HepG2 (cell line): Measurements from ENCODE around the gene DNPH1. TPM values are rescaled to one million over a fixed set of nuclear protein-coding genes. Genes with fewer than 3 reads are reported as not detected.

ENCODE experiments used
- CEBPG ChIP-seq: IDR thresholded peaks from 2 replicates; pipeline ENCODE4 v1.6.1; 2016
- ETV6 ChIP-seq: sonication (generic); formaldehyde crosslinking; conservative IDR thresholded peaks from 2 replicates; pipeline ENCODE4 v1.4.0; 2020; ENCODE audit warnings: missing genetic modification reagents
- GFI1 ChIP-seq: sonication (generic); formaldehyde crosslinking; IDR thresholded peaks from 2 replicates; pipeline ENCODE4 v1.5.0; 2020; ENCODE audit warnings: missing genetic modification reagents, mild to moderate bottlenecking, borderline replicate concordance
- MTA3 ChIP-seq: sonication (generic); formaldehyde crosslinking; IDR thresholded peaks from 2 replicates; pipeline ENCODE4 v1.4.0; 2020; ENCODE audit warnings: missing genetic modification reagents
- NFAT5 ChIP-seq: sonication (generic); formaldehyde crosslinking; IDR thresholded peaks from 2 replicates; pipeline ENCODE4 v1.4.0; 2020; ENCODE audit warnings: missing genetic modification reagents
- NR1H2 ChIP-seq: sonication (generic); formaldehyde crosslinking; IDR thresholded peaks from 2 replicates; pipeline ENCODE4 v1.8.1; 2022; ENCODE audit warnings: low read depth, missing genetic modification reagents, borderline replicate concordance
- RXRB ChIP-seq: IDR thresholded peaks from 2 replicates; pipeline ENCODE4 v1.6.1; 2016; ENCODE audit warnings: borderline replicate concordance, missing genetic modification reagents, missing compliant biosample characterization
- SAP130 ChIP-seq: IDR thresholded peaks from 2 replicates; pipeline ENCODE4 v1.6.1; 2016; ENCODE audit warnings: low read depth
- SMAD9 ChIP-seq: sonication (generic); formaldehyde crosslinking; IDR thresholded peaks from 2 replicates; pipeline ENCODE4 v1.5.1; 2020; ENCODE audit warnings: mild to moderate bottlenecking, missing genetic modification reagents
- SNAPC4 ChIP-seq: sonication (generic); formaldehyde crosslinking; IDR thresholded peaks from 2 replicates; pipeline ENCODE4 v1.4.0; 2020; ENCODE audit warnings: mild to moderate bottlenecking, missing genetic modification reagents
- STAT6 ChIP-seq: sonication (generic); formaldehyde crosslinking; IDR thresholded peaks from 2 replicates; pipeline ENCODE4 v1.4.0; 2020; ENCODE audit warnings: missing genetic modification reagents, mild to moderate bottlenecking, borderline replicate concordance
- YEATS2 ChIP-seq: sonication (generic); formaldehyde crosslinking; IDR thresholded peaks from 2 replicates; pipeline ENCODE4 v1.4.0; 2020; ENCODE audit warnings: missing genetic modification reagents, borderline replicate concordance
- ZNF569 ChIP-seq: sonication (generic); formaldehyde crosslinking; IDR thresholded peaks from 2 replicates; pipeline ENCODE4 v1.5.0; 2020; ENCODE audit warnings: mild to moderate bottlenecking, missing genetic modification reagents, moderate library complexity, borderline replicate concordance
- polyA plus RNA-seq, 8 experiments: library from polyadenylated mRNA; depleted of rRNA in 3 of 8; stranded (reverse) in 7 of 8; unstranded in 1 of 8; fragments of >200 nt; fragmentation: Illumina TruSeq in 4 of 8; extraction: Trizol in 4 of 8; gene quantifications; 2 replicates each; pipeline versions ENCODE4 v1.2.1 to v1.2.3, GENCODE V29; 2011 to 2016; ENCODE audit warnings: low read depth in 4 of 8, missing spikeins in 1 of 8, mixed read lengths in 1 of 8; ENCODE audit not compliant: insufficient read depth in 1 of 8
- total RNA-seq, 5 experiments: library from RNA; depleted of rRNA; stranded (reverse); fragments of >200 nt; fragmentation: Illumina TruSeq; extraction: Trizol; gene quantifications; 2 replicates each; pipeline ENCODE4 v1.2.3, GENCODE V29; 2016; ENCODE audit warnings: low read depth in 1 of 5

DNPH1 gene
- total and polyA plus RNA-seq, 2 of the 13 experiments (the other 11 are each of a cell fraction or from before 2014, with no cell fraction given) = 56.5 to 75.1 TPM

GRCh38 chr6:43267619-43268354 lies 38.5 kb upstream of the DNPH1 start (continued):
- TF ChIP-seq GFI1 (CRISPR knock-in tag) (peak; percentile 98), SAP130 (CRISPR knock-in tag) (peak; percentile 99), RXRB (peak; percentile 100), NR1H2 (CRISPR knock-in tag) (peak; percentile 97; the same call in 1 of the 2 replicates), MTA3 (no peak), SNAPC4 (CRISPR knock-in tag) (peak; percentile 92; the same call in 1 of the 2 replicates), ZNF569 (CRISPR knock-in tag) (peak; percentile 97; the same call in 1 of the 2 replicates), YEATS2 (CRISPR knock-in tag) (peak; percentile 84; the same call in 1 of the 2 replicates), CEBPG (CRISPR knock-in tag) (peak; percentile 86), STAT6 (CRISPR knock-in tag) (peak; percentile 100), ETV6 (CRISPR knock-in tag) (peak; percentile 89), SMAD9 (CRISPR knock-in tag) (0 out of 2 replicates have a peak, but pooled peaks have one; percentile 52), NFAT5 (CRISPR knock-in tag) (no peak)
